GM21447 (cell line): Measurements from ENCODE around the gene SNX32.

Experiments used
- ATAC-seq: cut with Tn5 transposase; IDR thresholded peaks from one replicate; pipeline ENCODE4 v1.9.1; 2021; ENCODE audit not compliant: unreplicated experiment

Gene SNX32

GRCh38 chr11:65833297-65834030 is at the start of gene SNX32:
SNX32 (plus strand) TSS chr11:65833963; CDS start chr11:65834066, 103 bp downstream.
- peak; percentile 92 for ATAC-seq

GRCh38 chr11:65785319-65786007 is 48.3 kb upstream of the SNX32 start:
- no peak for ATAC-seq

- ATAC-seq, result no peak
Observed at GRCh38 chr11:65786008-65786785, 47.6 kb upstream of the SNX32 start.

GRCh38 chr11:65786786-65787636 is 46.8 kb upstream of the SNX32 start, which contains the start of gene OVOL1:
OVOL1 (plus strand) TSS chr11:65787063; CDS start chr11:65787374, 311 bp downstream.
- ATAC-seq, result no peak

GRCh38 chr11:65787649-65788622 is 45.8 kb upstream of the SNX32 start:
- no peak for ATAC-seq

- no peak for ATAC-seq
Observed at GRCh38 chr11:65788821-65789220, 44.9 kb upstream of the SNX32 start.

GRCh38 chr11:65789230-65790103 is 44.3 kb upstream of the SNX32 start:
- no peak for ATAC-seq

GRCh38 chr11:65790104-65790901 is 43.5 kb upstream of the SNX32 start:
- ATAC-seq, result no peak

- no peak for ATAC-seq
Observed at GRCh38 chr11:65790902-65791650, 42.7 kb upstream of the SNX32 start.

- ATAC-seq, result peak; percentile 91
Observed at GRCh38 chr11:65791719-65792213, 42.0 kb upstream of the SNX32 start.

- ATAC-seq, result no peak
Observed at GRCh38 chr11:65792456-65792855, 41.3 kb upstream of the SNX32 start.

GRCh38 chr11:65793144-65793581 is 40.6 kb upstream of the SNX32 start:
- no peak for ATAC-seq

- no peak for ATAC-seq
Observed at GRCh38 chr11:65793625-65794400, 40.0 kb upstream of the SNX32 start.

- no peak for ATAC-seq
Observed at GRCh38 chr11:65794570-65795510, 38.9 kb upstream of the SNX32 start.
